Measurements from ENCODE around the gene KCNQ1.

The KCNQ1 gene

DNA sequence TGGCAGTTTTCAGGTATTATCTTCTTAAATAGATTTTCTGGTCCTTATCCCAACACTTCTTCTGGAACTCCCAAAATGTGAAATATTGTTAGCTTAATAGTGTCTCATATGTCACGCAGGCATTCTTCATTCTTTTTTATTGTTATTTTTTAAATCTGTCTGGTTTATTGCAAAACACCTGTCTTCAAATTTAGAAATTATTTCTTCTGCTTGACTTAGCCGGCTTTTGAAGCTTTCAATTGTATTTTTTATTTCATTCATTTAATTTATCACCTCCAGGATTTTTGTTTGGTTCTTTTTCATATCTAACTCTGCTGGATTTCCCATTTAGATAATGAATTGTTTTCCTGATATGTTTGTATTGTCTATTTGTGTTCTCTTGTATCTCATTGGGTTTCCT lies 205.0 kb downstream of the KCNQ1 start:
- Histone ChIP-seq H3K36me3 (no peaks in the 10 kb centered on the region), H3K9me3 (ENCODE audit: severe bottlenecking) (peaks cover 36% of the 10 kb centered on the region), H3K27me3 (ENCODE audit: insufficient read depth, low read depth, severe bottlenecking) (no peaks in the 10 kb centered on the region), H3K27ac (no peak overlapping the region), H3K4me3 (ENCODE audit: low read depth, low read length) (no peak overlapping the region)
- no peak for DNase-seq
- TF ChIP-seq, protein P1, sequence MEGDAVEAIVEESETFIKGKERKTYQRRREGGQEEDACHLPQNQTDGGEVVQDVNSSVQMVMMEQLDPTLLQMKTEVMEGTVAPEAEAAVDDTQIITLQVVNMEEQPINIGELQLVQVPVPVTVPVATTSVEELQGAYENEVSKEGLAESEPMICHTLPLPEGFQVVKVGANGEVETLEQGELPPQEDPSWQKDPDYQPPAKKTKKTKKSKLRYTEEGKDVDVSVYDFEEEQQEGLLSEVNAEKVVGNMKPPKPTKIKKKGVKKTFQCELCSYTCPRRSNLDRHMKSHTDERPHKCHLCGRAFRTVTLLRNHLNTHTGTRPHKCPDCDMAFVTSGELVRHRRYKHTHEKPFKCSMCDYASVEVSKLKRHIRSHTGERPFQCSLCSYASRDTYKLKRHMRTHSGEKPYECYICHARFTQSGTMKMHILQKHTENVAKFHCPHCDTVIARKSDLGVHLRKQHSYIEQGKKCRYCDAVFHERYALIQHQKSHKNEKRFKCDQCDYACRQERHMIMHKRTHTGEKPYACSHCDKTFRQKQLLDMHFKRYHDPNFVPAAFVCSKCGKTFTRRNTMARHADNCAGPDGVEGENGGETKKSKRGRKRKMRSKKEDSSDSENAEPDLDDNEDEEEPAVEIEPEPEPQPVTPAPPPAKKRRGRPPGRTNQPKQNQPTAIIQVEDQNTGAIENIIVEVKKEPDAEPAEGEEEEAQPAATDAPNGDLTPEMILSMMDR (IDR thresholded peaks at IDR 0.05; ENCODE audit: low read depth, low read length), result no peak

DNA sequence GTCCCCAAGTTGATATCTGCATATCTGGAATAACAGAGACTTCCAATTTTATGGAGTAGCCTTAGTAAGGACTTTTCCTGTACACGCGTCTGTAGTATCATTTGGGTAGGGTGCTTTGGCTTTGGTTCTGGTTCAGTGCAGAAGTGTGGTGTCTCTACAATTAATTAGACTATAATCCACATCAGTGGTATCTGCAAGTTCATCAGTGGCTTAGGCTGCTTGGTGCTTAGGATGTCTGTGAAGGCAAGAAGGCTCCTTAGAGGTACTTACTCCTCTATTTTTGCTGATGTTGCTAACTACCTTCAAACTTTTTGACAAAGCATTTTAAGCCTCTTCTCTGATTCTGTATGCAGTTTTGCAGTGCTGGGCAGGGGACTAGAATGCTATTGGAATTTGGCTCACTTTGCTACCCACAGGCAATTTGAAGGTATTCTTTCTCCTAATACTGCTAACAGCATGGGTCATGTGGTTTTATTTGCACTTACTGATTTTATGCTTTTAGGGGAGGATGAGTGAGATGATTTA lies 205.6 kb downstream of the KCNQ1 start:
- Histone ChIP-seq H3K9me3 (ENCODE audit: severe bottlenecking) (peaks cover 30% of the 10 kb centered on the region), H3K4me3 (ENCODE audit: low read depth, low read length) (no peak overlapping the region), H3K27me3 (ENCODE audit: insufficient read depth, low read depth, severe bottlenecking) (no peaks in the 10 kb centered on the region), H3K36me3 (no peaks in the 10 kb centered on the region), H3K27ac (no peak overlapping the region)
- no peak for DNase-seq
- TF ChIP-seq, protein P1 (IDR thresholded peaks at IDR 0.05; ENCODE audit: low read depth, low read length), result no peak

GRCh38 chr11:2651054-2651617 lies 206.3 kb downstream of the KCNQ1 start:
- H3K36me3 ChIP-seq, result no peaks in the 10 kb centered on the region
- TF ChIP-seq, protein P1 (IDR thresholded peaks at IDR 0.05; ENCODE audit: low read depth, low read length), result no peak
- H3K4me3 ChIP-seq (ENCODE audit: low read depth, low read length), result no peak overlapping the region
- no peak for DNase-seq
- H3K27me3 ChIP-seq (ENCODE audit: insufficient read depth, low read depth, severe bottlenecking), result no peaks in the 10 kb centered on the region
- H3K9me3 ChIP-seq (ENCODE audit: severe bottlenecking), result peaks cover 29% of the 10 kb centered on the region
- no peak overlapping the region for H3K27ac ChIP-seq

GRCh38 chr11:2651826-2652271 lies 207.0 kb downstream of the KCNQ1 start:
- Histone ChIP-seq H3K27me3 (ENCODE audit: insufficient read depth, low read depth, severe bottlenecking) (no peaks in the 10 kb centered on the region), H3K36me3 (no peaks in the 10 kb centered on the region), H3K4me3 (ENCODE audit: low read depth, low read length) (no peak overlapping the region), H3K9me3 (ENCODE audit: severe bottlenecking) (peaks cover 24% of the 10 kb centered on the region), H3K27ac (no peak overlapping the region)
- DNase-seq, result no peak
- TF ChIP-seq, protein P1 (IDR thresholded peaks at IDR 0.05; ENCODE audit: low read depth, low read length), result no peak

DNA sequence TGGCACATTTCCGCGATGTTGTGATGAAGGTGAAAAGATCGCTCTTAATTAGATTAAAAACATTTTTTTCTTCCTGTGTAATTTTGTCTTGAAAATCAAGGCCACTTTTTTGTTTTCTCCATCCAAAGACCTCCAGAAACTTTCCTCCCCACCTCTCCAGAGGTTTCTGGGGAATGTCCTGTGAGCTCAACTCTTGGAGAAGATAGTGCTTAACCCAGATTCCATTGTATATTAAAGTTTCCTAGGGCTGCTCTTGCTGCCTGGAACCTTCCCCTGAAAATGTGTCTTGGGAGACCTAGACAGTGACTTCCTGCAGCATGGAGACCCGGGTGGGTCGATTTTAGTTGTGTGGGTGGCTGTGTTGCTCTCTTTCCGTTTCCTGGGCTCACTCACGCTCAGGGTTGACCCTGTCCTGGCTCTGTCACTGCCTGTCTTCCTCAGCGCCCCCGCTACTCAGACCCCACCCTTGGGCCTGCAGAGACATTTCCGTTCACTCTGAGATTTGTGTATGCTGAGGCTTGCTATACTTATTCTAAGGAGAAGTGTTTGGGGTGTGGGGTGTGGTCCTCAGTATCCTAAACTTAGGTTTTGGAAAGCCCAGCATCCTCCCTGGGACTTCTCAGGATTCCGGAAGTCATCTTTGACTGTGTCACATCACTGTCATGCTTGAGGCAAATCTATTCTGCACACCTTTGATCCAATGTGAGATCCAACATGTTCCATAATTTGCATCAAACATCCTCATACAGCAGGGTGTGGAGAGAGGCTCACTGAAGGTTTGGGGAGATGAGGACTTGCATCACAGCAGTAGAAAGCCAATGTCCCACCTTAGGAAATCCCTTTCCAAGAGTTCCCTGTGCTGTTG lies 207.8 kb downstream of the KCNQ1 start:
- no peak for DNase-seq
- H3K27ac ChIP-seq, result no peak overlapping the region
- H3K9me3 ChIP-seq (ENCODE audit: severe bottlenecking), result peaks cover 19% of the 10 kb centered on the region
- TF ChIP-seq, protein P1 (IDR thresholded peaks at IDR 0.05; ENCODE audit: low read depth, low read length), result no peak
- no peaks in the 10 kb centered on the region for H3K27me3 ChIP-seq (ENCODE audit: insufficient read depth, low read depth, severe bottlenecking)
- H3K4me3 ChIP-seq (ENCODE audit: low read depth, low read length), result no peak overlapping the region
- no peaks in the 10 kb centered on the region for H3K36me3 ChIP-seq
